ENCODE measurements around the gene IGSF3. TPM values are rescaled to one million over a fixed set of nuclear protein-coding genes. Genes with fewer than 3 reads are reported as not detected.

IGSF3 gene
- total and polyA plus RNA-seq, 2 of the 13 experiments (the other 11 are each of a cell fraction or from before 2014, with no cell fraction given) = 0.11 to 0.16 TPM

GRCh38 chr1:116585886-116586285, 81.6 kb downstream of the IGSF3 start:
- Histone ChIP-seq H3K27me3 (ENCODE audit: control insufficient read depth in 1 of 2, insufficient read depth in 2 of 2, low read length in 2 of 2) (no peaks in the 10 kb centered on the region; a peak in 1 of 5 replicates), H2AFZ (ENCODE audit: low read length) (no peak overlapping the region), H3K36me3 (replicated peaks in 1 of 2; ENCODE audit: control insufficient read depth in 1 of 2, insufficient read depth in 2 of 2, low read length in 2 of 2) (no peaks in the 10 kb centered on the region), H3K9me3 (ENCODE audit: low read length) (no peaks in the 10 kb centered on the region), H3K27ac (ENCODE audit: extremely low read length, insufficient read depth, low read length) (no peak overlapping the region), H3K9ac (ENCODE audit: insufficient read depth, low read depth, low read length) (no peak overlapping the region), H3K79me2 (ENCODE audit: insufficient read depth, low read length) (no peaks in the 10 kb centered on the region), H4K20me1 (ENCODE audit: insufficient read depth, low read length) (no peaks in the 10 kb centered on the region), H3K4me3 (replicated peaks in 1 of 3; ENCODE audit: insufficient read depth in 1 of 3, low read depth in 2 of 3, low read length in 3 of 3) (no peak overlapping the region), H3K4me2 (ENCODE audit: low read depth, low read length) (no peak overlapping the region), H3K4me1 (ENCODE audit: insufficient read depth, low read length) (no peaks in the 10 kb centered on the region; the same call in 1 of the 2 replicates)
- ATAC-seq (no peak), FAIRE-seq (no peak), DNase-seq (ENCODE audit: low spot score) (no peak)
- in situ Hi-C loops (cut with HindIII; ENCODE audit: extremely low pct_ligation_motif_present, low pct_unique_long_range_greater_than_20kb) (loop anchor here (10.0 kb wide), 1 partner anchor 469 kb away; no protein-coding TSS in a partner anchor), intact Hi-C loops (cut with micrococcal nuclease; ENCODE audit: unreplicated experiment) (no loop called here)
- BruUV-seq (replicated peaks) = no TSS peak
- POLR2A ChIA-PET = no interaction called here
- CTCF ChIA-PET (ENCODE audit: low intra/inter-chr PET ratio, low total read pairs) = no interaction called here
- 29% methylated on average over 1 of the region's 1 CpG for WGBS (ENCODE audit: low lambda C conversion rate)
- TF ChIP-seq ZBTB34 (CRISPR knock-in tag; IDR thresholded peaks at IDR 0.05) = no peak
- TF ChIP-seq KDM3A (CRISPR knock-in tag; IDR thresholded peaks at IDR 0.05; ENCODE audit: low read depth) = no peak
- no peak for TF ChIP-seq ZNF775 (CRISPR knock-in tag; IDR thresholded peaks at IDR 0.05; ENCODE audit: borderline replicate concordance)
- TF ChIP-seq ZNF446 (CRISPR knock-in tag; IDR thresholded peaks at IDR 0.05) = no peak
- TF ChIP-seq MXD3 (CRISPR knock-in tag; IDR thresholded peaks at IDR 0.05) = no peak
- no peak for TF ChIP-seq SMAD9 (CRISPR knock-in tag; IDR thresholded peaks at IDR 0.05)
- no peak for TF ChIP-seq NFE2L2 (IDR thresholded peaks at IDR 0.05; ENCODE audit: low read length)
- TF ChIP-seq ZNF547 (CRISPR knock-in tag; IDR thresholded peaks at IDR 0.05) = no peak
- no peak for TF ChIP-seq REPIN1 (CRISPR knock-in tag; IDR thresholded peaks at IDR 0.05; ENCODE audit: borderline replicate concordance, low read depth)
- TF ChIP-seq NFAT5 (CRISPR knock-in tag; IDR thresholded peaks at IDR 0.05) = no peak
- TF ChIP-seq KDM5A (IDR thresholded peaks at IDR 0.05; ENCODE audit: borderline replicate concordance, low read length) = no peak
- no peak for TF ChIP-seq CEBPZ (IDR thresholded peaks at IDR 0.05; ENCODE audit: low read length)
- TF ChIP-seq ZNF350 (CRISPR knock-in tag; IDR thresholded peaks at IDR 0.05; ENCODE audit: borderline replicate concordance, low read depth) = no peak
- no peak for TF ChIP-seq FOXO1 (CRISPR knock-in tag; IDR thresholded peaks at IDR 0.05)
- no peak for TF ChIP-seq GPN1 (CRISPR knock-in tag; IDR thresholded peaks at IDR 0.05; ENCODE audit: borderline replicate concordance)
